HepG2 (cell line): Measurements from ENCODE around the gene NET1. TPM values are rescaled to one million over a fixed set of nuclear protein-coding genes. Genes with fewer than 3 reads are reported as not detected.

Source experiments
- AGO2 ChIP-seq: fragments of 200-400 bp; formaldehyde crosslinking; optimal IDR thresholded peaks from 2 replicates; pipeline ENCODE3; 2017; ENCODE audit warnings: mild to moderate bottlenecking, low read depth, low read length, moderate library complexity
- ETV6 ChIP-seq: sonication (generic); formaldehyde crosslinking; conservative IDR thresholded peaks from 2 replicates; pipeline ENCODE4 v1.4.0; 2020; ENCODE audit warnings: missing genetic modification reagents
- HOXA7 ChIP-seq: sonication (generic); formaldehyde crosslinking; IDR thresholded peaks from 2 replicates; pipeline ENCODE4 v1.8.1; 2022; ENCODE audit warnings: mild to moderate bottlenecking, missing genetic modification reagents, moderate library complexity
- KAT2B ChIP-seq: fragments of 150-350 bp; IDR thresholded peaks from 2 replicates; pipeline ENCODE4 v1.6.1; 2014; ENCODE audit warnings: low read depth, low read length, borderline replicate concordance
- MED1 ChIP-seq: sonication (generic); formaldehyde crosslinking; IDR thresholded peaks from 2 replicates; pipeline ENCODE4 v1.4.0; 2020; ENCODE audit warnings: missing genetic modification reagents
- SALL2 ChIP-seq: sonication (generic); formaldehyde crosslinking; IDR thresholded peaks from 2 replicates; pipeline ENCODE4 v1.8.1; 2023; ENCODE audit warnings: mild to moderate bottlenecking, missing genetic modification reagents, inconsistent platforms
- SMAD3 ChIP-seq: sonication (generic); formaldehyde crosslinking; IDR thresholded peaks from 2 replicates; pipeline ENCODE4 v1.4.0; 2020; ENCODE audit warnings: missing genetic modification reagents
- ZFAT ChIP-seq: sonication (generic); formaldehyde crosslinking; conservative IDR thresholded peaks from 2 replicates; pipeline ENCODE4 v1.8.1; 2023; ENCODE audit warnings: missing genetic modification reagents, inconsistent platforms
- ZFX ChIP-seq: sonication (generic); formaldehyde crosslinking; IDR thresholded peaks from 2 replicates; pipeline ENCODE4 v1.4.0; 2020; ENCODE audit warnings: mild to moderate bottlenecking, low read depth, missing genetic modification reagents, moderate library complexity
- ZNF501 ChIP-seq: sonication (generic); formaldehyde crosslinking; IDR thresholded peaks from 2 replicates; pipeline ENCODE4 v1.5.1; 2020; ENCODE audit warnings: mild to moderate bottlenecking, moderate library complexity, missing genetic modification reagents
- polyA plus RNA-seq, 8 experiments: library from polyadenylated mRNA; depleted of rRNA in 3 of 8; stranded (reverse) in 7 of 8; unstranded in 1 of 8; fragments of >200 nt; fragmentation: Illumina TruSeq in 4 of 8; extraction: Trizol in 4 of 8; gene quantifications; 2 replicates each; pipeline versions ENCODE4 v1.2.1 to v1.2.3, GENCODE V29; 2011 to 2016; ENCODE audit warnings: low read depth in 4 of 8, missing spikeins in 1 of 8, mixed read lengths in 1 of 8; ENCODE audit not compliant: insufficient read depth in 1 of 8
- total RNA-seq, 5 experiments: library from RNA; depleted of rRNA; stranded (reverse); fragments of >200 nt; fragmentation: Illumina TruSeq; extraction: Trizol; gene quantifications; 2 replicates each; pipeline ENCODE4 v1.2.3, GENCODE V29; 2016; ENCODE audit warnings: low read depth in 1 of 5
- TF ChIP-seq, protein P1 (sequence below): sonication (generic); formaldehyde crosslinking; IDR thresholded peaks from 2 replicates; pipeline ENCODE4 v1.5.0; 2020; ENCODE audit warnings: missing genetic modification reagents
- TF ChIP-seq, protein P2 (sequence below): sonication (generic); formaldehyde crosslinking; IDR thresholded peaks from 2 replicates; pipeline ENCODE4 v1.4.0; 2020; ENCODE audit warnings: mild to moderate bottlenecking, missing genetic modification reagents, borderline replicate concordance
- TF ChIP-seq, protein P3 (sequence below): sonication (generic); formaldehyde crosslinking; IDR thresholded peaks from 2 replicates; pipeline ENCODE4 v1.5.0; 2020; ENCODE audit warnings: mild to moderate bottlenecking, missing genetic modification reagents
- TF ChIP-seq, protein P4 (sequence below): sonication (generic); formaldehyde crosslinking; IDR thresholded peaks from 2 replicates; pipeline ENCODE4 v1.4.0; 2020; ENCODE audit warnings: missing genetic modification reagents, borderline replicate concordance
- TF ChIP-seq, protein P5 (sequence below): sonication (generic); formaldehyde crosslinking; IDR thresholded peaks from 2 replicates; pipeline ENCODE4 v1.5.0; 2020; ENCODE audit warnings: mild to moderate bottlenecking, missing genetic modification reagents, borderline replicate concordance

NET1 gene
- total and polyA plus RNA-seq, 2 of the 13 experiments (the other 11 are each of a cell fraction or from before 2014, with no cell fraction given), result 48.1 to 65.8 TPM

- TF ChIP-seq AGO2 (no peak), SMAD3 (no peak), ZFX (CRISPR knock-in tag) (peak; percentile 81), ZNF501 (CRISPR knock-in tag) (no peak), KAT2B (no peak), ZFAT (CRISPR knock-in tag) (no peak), MED1 (CRISPR knock-in tag) (no peak), ETV6 (no peak), HOXA7 (CRISPR knock-in tag) (no peak), SALL2 (peak; percentile 82)
- TF ChIP-seq, protein P1, sequence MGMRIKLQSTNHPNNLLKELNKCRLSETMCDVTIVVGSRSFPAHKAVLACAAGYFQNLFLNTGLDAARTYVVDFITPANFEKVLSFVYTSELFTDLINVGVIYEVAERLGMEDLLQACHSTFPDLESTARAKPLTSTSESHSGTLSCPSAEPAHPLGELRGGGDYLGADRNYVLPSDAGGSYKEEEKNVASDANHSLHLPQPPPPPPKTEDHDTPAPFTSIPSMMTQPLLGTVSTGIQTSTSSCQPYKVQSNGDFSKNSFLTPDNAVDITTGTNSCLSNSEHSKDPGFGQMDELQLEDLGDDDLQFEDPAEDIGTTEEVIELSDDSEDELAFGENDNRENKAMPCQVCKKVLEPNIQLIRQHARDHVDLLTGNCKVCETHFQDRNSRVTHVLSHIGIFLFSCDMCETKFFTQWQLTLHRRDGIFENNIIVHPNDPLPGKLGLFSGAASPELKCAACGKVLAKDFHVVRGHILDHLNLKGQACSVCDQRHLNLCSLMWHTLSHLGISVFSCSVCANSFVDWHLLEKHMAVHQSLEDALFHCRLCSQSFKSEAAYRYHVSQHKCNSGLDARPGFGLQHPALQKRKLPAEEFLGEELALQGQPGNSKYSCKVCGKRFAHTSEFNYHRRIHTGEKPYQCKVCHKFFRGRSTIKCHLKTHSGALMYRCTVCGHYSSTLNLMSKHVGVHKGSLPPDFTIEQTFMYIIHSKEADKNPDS (CRISPR knock-in tag), result no peak
- TF ChIP-seq, protein P2, sequence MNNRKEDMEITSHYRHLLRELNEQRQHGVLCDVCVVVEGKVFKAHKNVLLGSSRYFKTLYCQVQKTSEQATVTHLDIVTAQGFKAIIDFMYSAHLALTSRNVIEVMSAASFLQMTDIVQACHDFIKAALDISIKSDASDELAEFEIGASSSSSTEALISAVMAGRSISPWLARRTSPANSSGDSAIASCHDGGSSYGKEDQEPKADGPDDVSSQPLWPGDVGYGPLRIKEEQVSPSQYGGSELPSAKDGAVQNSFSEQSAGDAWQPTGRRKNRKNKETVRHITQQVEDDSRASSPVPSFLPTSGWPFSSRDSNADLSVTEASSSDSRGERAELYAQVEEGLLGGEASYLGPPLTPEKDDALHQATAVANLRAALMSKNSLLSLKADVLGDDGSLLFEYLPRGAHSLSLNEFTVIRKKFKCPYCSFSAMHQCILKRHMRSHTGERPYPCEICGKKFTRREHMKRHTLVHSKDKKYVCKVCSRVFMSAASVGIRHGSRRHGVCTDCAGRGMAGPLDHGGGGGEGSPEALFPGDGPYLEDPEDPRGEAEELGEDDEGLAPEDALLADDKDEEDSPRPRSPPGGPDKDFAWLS (CRISPR knock-in tag), result no peak
- TF ChIP-seq, protein P3, sequence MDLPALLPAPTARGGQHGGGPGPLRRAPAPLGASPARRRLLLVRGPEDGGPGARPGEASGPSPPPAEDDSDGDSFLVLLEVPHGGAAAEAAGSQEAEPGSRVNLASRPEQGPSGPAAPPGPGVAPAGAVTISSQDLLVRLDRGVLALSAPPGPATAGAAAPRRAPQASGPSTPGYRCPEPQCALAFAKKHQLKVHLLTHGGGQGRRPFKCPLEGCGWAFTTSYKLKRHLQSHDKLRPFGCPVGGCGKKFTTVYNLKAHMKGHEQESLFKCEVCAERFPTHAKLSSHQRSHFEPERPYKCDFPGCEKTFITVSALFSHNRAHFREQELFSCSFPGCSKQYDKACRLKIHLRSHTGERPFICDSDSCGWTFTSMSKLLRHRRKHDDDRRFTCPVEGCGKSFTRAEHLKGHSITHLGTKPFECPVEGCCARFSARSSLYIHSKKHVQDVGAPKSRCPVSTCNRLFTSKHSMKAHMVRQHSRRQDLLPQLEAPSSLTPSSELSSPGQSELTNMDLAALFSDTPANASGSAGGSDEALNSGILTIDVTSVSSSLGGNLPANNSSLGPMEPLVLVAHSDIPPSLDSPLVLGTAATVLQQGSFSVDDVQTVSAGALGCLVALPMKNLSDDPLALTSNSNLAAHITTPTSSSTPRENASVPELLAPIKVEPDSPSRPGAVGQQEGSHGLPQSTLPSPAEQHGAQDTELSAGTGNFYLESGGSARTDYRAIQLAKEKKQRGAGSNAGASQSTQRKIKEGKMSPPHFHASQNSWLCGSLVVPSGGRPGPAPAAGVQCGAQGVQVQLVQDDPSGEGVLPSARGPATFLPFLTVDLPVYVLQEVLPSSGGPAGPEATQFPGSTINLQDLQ, result no peak
- TF ChIP-seq, protein P4, sequence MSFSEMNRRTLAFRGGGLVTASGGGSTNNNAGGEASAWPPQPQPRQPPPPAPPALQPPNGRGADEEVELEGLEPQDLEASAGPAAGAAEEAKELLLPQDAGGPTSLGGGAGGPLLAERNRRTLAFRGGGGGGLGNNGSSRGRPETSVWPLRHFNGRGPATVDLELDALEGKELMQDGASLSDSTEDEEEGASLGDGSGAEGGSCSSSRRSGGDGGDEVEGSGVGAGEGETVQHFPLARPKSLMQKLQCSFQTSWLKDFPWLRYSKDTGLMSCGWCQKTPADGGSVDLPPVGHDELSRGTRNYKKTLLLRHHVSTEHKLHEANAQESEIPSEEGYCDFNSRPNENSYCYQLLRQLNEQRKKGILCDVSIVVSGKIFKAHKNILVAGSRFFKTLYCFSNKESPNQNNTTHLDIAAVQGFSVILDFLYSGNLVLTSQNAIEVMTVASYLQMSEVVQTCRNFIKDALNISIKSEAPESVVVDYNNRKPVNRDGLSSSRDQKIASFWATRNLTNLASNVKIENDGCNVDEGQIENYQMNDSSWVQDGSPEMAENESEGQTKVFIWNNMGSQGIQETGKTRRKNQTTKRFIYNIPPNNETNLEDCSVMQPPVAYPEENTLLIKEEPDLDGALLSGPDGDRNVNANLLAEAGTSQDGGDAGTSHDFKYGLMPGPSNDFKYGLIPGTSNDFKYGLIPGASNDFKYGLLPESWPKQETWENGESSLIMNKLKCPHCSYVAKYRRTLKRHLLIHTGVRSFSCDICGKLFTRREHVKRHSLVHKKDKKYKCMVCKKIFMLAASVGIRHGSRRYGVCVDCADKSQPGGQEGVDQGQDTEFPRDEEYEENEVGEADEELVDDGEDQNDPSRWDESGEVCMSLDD (CRISPR knock-in tag), result no peak
- TF ChIP-seq, protein P5, sequence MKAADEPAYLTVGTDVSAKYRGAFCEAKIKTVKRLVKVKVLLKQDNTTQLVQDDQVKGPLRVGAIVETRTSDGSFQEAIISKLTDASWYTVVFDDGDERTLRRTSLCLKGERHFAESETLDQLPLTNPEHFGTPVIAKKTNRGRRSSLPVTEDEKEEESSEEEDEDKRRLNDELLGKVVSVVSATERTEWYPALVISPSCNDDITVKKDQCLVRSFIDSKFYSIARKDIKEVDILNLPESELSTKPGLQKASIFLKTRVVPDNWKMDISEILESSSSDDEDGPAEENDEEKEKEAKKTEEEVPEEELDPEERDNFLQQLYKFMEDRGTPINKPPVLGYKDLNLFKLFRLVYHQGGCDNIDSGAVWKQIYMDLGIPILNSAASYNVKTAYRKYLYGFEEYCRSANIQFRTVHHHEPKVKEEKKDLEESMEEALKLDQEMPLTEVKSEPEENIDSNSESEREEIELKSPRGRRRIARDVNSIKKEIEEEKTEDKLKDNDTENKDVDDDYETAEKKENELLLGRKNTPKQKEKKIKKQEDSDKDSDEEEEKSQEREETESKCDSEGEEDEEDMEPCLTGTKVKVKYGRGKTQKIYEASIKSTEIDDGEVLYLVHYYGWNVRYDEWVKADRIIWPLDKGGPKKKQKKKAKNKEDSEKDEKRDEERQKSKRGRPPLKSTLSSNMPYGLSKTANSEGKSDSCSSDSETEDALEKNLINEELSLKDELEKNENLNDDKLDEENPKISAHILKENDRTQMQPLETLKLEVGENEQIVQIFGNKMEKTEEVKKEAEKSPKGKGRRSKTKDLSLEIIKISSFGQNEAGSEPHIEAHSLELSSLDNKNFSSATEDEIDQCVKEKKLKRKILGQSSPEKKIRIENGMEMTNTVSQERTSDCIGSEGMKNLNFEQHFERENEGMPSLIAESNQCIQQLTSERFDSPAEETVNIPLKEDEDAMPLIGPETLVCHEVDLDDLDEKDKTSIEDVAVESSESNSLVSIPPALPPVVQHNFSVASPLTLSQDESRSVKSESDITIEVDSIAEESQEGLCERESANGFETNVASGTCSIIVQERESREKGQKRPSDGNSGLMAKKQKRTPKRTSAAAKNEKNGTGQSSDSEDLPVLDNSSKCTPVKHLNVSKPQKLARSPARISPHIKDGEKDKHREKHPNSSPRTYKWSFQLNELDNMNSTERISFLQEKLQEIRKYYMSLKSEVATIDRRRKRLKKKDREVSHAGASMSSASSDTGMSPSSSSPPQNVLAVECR (CRISPR knock-in tag), result peak; percentile 99
These were observed at the start of gene NET1 (continued) for GRCh38 chr10:5412277-5412941.
